ENCODE results near the gene DCST2.

The DCST2 gene

GRCh38 chr1:155026154-155026553 lies 7.4 kb downstream of the DCST2 start:
- DNase-seq (ENCODE audit: low read depth) = no peak

- no peak for DNase-seq (ENCODE audit: low read depth)
Observed at GRCh38 chr1:155024315-155024714, 9.3 kb downstream of the DCST2 start.

- no peak for DNase-seq (ENCODE audit: low read depth)
Observed at GRCh38 chr1:155023627-155024026, 10.0 kb downstream of the DCST2 start.

- DNase-seq (ENCODE audit: low read depth) = no peak
Observed at GRCh38 chr1:155022927-155023236, 10.7 kb downstream of the DCST2 start.

- DNase-seq (ENCODE audit: low read depth) = no peak
Observed at GRCh38 chr1:155022136-155022926, 11.2 kb downstream of the DCST2 start.

- no peak for DNase-seq (ENCODE audit: low read depth)
Observed at GRCh38 chr1:155019377-155020245, 14.0 kb downstream of the DCST2 start.

- no peak for DNase-seq (ENCODE audit: low read depth)
Observed at GRCh38 chr1:155018617-155019348, 14.8 kb downstream of the DCST2 start.

- DNase-seq (ENCODE audit: low read depth) = no peak
Observed at GRCh38 chr1:155017946-155018316, 15.7 kb downstream of the DCST2 start.

- no peak for DNase-seq (ENCODE audit: low read depth)
Observed at GRCh38 chr1:155017041-155017945, 16.3 kb downstream of the DCST2 start.

- no peak for DNase-seq (ENCODE audit: low read depth)
Observed at GRCh38 chr1:155016231-155016831, 17.2 kb downstream of the DCST2 start.

- DNase-seq (ENCODE audit: low read depth) = no peak
Observed at GRCh38 chr1:155015527-155016230, 17.9 kb downstream of the DCST2 start.

GRCh38 chr1:155014709-155015508 lies 18.7 kb downstream of the DCST2 start:
- DNase-seq (ENCODE audit: low read depth) = no peak

GRCh38 chr1:155013632-155014031 lies 19.9 kb downstream of the DCST2 start:
- no peak for DNase-seq (ENCODE audit: low read depth)

GRCh38 chr1:155012776-155013602 lies 20.6 kb downstream of the DCST2 start:
- DNase-seq (ENCODE audit: low read depth) = no peak

GRCh38 chr1:155012026-155012546 lies 21.5 kb downstream of the DCST2 start:
- DNase-seq (ENCODE audit: low read depth) = no peak

- no peak for DNase-seq (ENCODE audit: low read depth)
Observed at GRCh38 chr1:155011437-155012025, 22.1 kb downstream of the DCST2 start.

- no peak for DNase-seq (ENCODE audit: low read depth)
Observed at GRCh38 chr1:155011004-155011416, 22.6 kb downstream of the DCST2 start.

All from CMK (cell line).